Measurements from ENCODE around the gene AMN.

DNA sequence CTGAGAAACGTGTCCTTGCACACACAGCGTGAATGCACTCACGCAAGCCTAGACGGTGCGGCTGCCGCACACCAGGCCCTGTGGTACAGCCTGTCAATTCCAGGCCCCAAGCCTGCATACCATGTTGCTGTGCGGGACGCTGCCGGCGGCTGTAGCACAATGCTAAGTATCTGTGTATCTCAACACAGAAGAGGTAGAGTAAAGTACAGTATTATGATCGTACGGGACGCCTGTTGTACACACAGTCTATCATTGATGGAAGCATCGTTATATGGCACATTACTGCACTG is 45.0 kb downstream of the AMN start:
- TF ChIP-seq CTCF (IDR thresholded peaks at IDR 0.05; ENCODE audit: low read length), result no peak
- TF ChIP-seq EZH2 (optimal IDR thresholded peaks at IDR 0.05; ENCODE audit: low read depth, low read length), result no peak
- no peak for TF ChIP-seq EZH2phosphoT487 (IDR thresholded peaks at IDR 0.05; ENCODE audit: low read length)

Measured in MM.1S (cell line).